DMS153 treated with DMSO at 0.1 percent for 48 hours (cell line): ENCODE results near the gene KLF16.

Source experiments
- DNase-seq: peaks from one replicate; lab custom pipeline; 2025; ENCODE audit not compliant: unreplicated experiment; lab: John Stamatoyannopoulos, UW

KLF16 gene

GRCh38 chr19:1871140-1871597, 7.8 kb upstream of the KLF16 start:
- no peak for DNase-seq

GRCh38 chr19:1868971-1869370, 5.6 kb upstream of the KLF16 start:
- no peak for DNase-seq

- no peak for DNase-seq
Observed at GRCh38 chr19:1867349-1867724, 4.0 kb upstream of the KLF16 start.

- DNase-seq: no peak
Observed at GRCh38 chr19:1866693-1867348, 3.4 kb upstream of the KLF16 start.

GRCh38 chr19:1865172-1866010, 2.0 kb upstream of the KLF16 start:
- DNase-seq: no peak

- DNase-seq: no peak
Observed at GRCh38 chr19:1864480-1865171, 1.2 kb upstream of the KLF16 start.

GRCh38 chr19:1863638-1864479, 480 bp upstream of the KLF16 start:
- DNase-seq: peak; percentile 49

- no peak for DNase-seq
Observed at GRCh38 chr19:1862424-1863327, 703 bp downstream of the KLF16 start.

GRCh38 chr19:1862068-1862423, 1.3 kb downstream of the KLF16 start:
- no peak for DNase-seq

- DNase-seq: no peak
Observed at GRCh38 chr19:1861599-1862031, 1.8 kb downstream of the KLF16 start.

- DNase-seq: no peak
Observed at GRCh38 chr19:1860821-1861598, 2.4 kb downstream of the KLF16 start.

GRCh38 chr19:1860042-1860775, 3.2 kb downstream of the KLF16 start:
- DNase-seq: no peak

GRCh38 chr19:1859331-1859781, 4.0 kb downstream of the KLF16 start:
- no peak for DNase-seq

GRCh38 chr19:1858412-1859081, 4.8 kb downstream of the KLF16 start:
- DNase-seq: no peak

- no peak for DNase-seq
Observed at GRCh38 chr19:1857648-1858326, 5.6 kb downstream of the KLF16 start.

- no peak for DNase-seq
Observed at GRCh38 chr19:1856698-1857603, 6.4 kb downstream of the KLF16 start.
